Measurements from ENCODE around the gene HLCS. TPM values are rescaled to one million over a fixed set of nuclear protein-coding genes. Genes with fewer than 3 reads are reported as not detected.
"Not testable (repeated sequence)": the region's sequence is repeated elsewhere in the genome, so short reads cannot be mapped to it uniquely, and the experiment has no call there.

HLCS gene
- total and polyA plus RNA-seq, 2 of the 8 experiments (the other 6 are each of a cell fraction or from before 2014, with no cell fraction given) = 4.7 to 12.2 TPM

DNA sequence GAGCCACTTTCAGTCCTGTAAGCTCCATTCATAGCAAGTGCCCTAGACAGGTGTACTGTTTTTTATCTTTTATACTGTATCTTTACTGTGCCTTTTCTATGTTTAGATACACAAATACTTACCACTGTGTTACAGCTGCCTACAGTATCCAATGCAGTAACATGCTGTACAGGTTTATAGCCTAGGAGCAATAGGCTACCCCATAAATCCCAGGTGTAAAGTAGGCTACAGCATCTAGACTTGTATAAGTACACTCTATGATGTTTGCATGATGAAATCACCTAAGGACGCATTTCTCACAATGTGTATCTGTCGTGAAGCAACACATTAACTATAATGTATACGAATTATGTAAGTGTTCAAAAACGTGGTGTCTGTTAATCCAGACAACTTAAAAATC is 10.7 kb downstream of the HLCS start (continued):
- TF ChIP-seq GTF2F1 (IDR thresholded peaks at IDR 0.05; ENCODE audit: borderline replicate concordance, low read depth, low read length) (no peak), SUZ12 (IDR thresholded peaks at IDR 0.05; ENCODE audit: low read length) (no peak), CBX5 (IDR thresholded peaks at IDR 0.05; ENCODE audit: low read depth, low read length) (no peak), NANOG (IDR thresholded peaks at IDR 0.05; ENCODE audit: insufficient read depth, low read depth, low read length, poor library complexity, severe bottlenecking) (no peak), SIRT6 (IDR thresholded peaks at IDR 0.05; ENCODE audit: low read length) (no peak)
- TF ChIP-seq, protein P1, sequence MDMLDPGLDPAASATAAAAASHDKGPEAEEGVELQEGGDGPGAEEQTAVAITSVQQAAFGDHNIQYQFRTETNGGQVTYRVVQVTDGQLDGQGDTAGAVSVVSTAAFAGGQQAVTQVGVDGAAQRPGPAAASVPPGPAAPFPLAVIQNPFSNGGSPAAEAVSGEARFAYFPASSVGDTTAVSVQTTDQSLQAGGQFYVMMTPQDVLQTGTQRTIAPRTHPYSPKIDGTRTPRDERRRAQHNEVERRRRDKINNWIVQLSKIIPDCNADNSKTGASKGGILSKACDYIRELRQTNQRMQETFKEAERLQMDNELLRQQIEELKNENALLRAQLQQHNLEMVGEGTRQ (IDR thresholded peaks at IDR 0.05; ENCODE audit: low read length) = no peak

DNA sequence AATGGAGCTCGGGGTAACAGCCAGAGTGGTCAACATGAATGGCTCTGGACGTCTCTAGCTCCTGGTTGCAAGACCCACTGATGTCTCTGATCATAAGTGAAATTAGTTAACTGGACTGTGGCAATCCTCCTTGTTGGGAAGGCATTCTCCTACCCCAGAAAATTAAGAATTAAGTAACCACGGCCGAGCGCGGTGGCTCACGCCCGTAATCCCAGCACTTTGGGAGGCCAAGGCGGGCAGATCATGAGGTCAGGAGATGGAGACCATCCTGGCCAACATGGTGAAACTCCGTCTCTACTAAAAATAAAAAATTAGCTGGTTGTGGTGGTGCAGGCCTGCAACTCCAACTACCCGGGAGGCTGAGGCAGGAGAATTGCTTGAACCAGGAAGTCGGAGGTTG is 14.1 kb downstream of the HLCS start:
- H3K4me2 ChIP-seq (ENCODE audit: insufficient read depth in 1 of 2, low read depth in 2 of 2, low read length in 2 of 2); POLR2A ChIA-PET (ENCODE audit: partially characterized antibody); H3K79me2 ChIP-seq (ENCODE audit: control insufficient read depth in 1 of 2, insufficient read depth in 2 of 2, low read length in 2 of 2); H3K4me3 ChIP-seq (ENCODE audit: extremely low read depth in 1 of 4, insufficient read depth in 2 of 4, low read depth in 3 of 4, low read length in 4 of 4); H2BK20ac ChIP-seq (ENCODE audit: low read length); H2BK5ac ChIP-seq (ENCODE audit: low read depth, low read length); H4K8ac ChIP-seq (ENCODE audit: extremely low read depth, insufficient read depth, low read length); H2BK120ac ChIP-seq (replicated peaks; ENCODE audit: low read depth, low read length); FAIRE-seq; H3K36me3 ChIP-seq (ENCODE audit: control insufficient read depth in 2 of 4, insufficient read depth in 4 of 4, low read length in 3 of 4); H4K91ac ChIP-seq (replicated peaks; ENCODE audit: insufficient read length, low read length); H3K27ac ChIP-seq (ENCODE audit: low read depth, low read length); H4K20me1 ChIP-seq (replicated peaks in 1 of 2; ENCODE audit: control insufficient read depth in 1 of 2, insufficient read depth in 2 of 2, low read length in 2 of 2); H3K79me1 ChIP-seq (ENCODE audit: low read depth, low read length); H3K18ac ChIP-seq (ENCODE audit: extremely low read depth, low read length); DNase-seq (ENCODE audit: low read depth in 1 of 2, low spot score in 2 of 2); H2BK12ac ChIP-seq (ENCODE audit: low read depth, low read length); H3K56ac ChIP-seq (replicated peaks; ENCODE audit: insufficient read length, low read depth, low read length); H3K23ac ChIP-seq (ENCODE audit: insufficient read length); H3K23me2 ChIP-seq (ENCODE audit: low read depth, low read length); H2BK15ac ChIP-seq (ENCODE audit: low read length); H2AFZ ChIP-seq (ENCODE audit: low read length); H3K27me3 ChIP-seq (replicated peaks in 1 of 4; ENCODE audit: control insufficient read depth in 3 of 4, extremely low read depth in 1 of 4, insufficient read depth in 3 of 4, low read length in 3 of 4); H2AK5ac ChIP-seq (ENCODE audit: low read depth, low read length); H3K4me1 ChIP-seq (replicated peaks in 1 of 4; ENCODE audit: control insufficient read depth in 3 of 4, insufficient read depth in 4 of 4, low read length in 3 of 4); H3K4ac ChIP-seq (replicated peaks; ENCODE audit: insufficient read length, low read depth, low read length); H3K14ac ChIP-seq (ENCODE audit: insufficient read length); H3K9ac ChIP-seq (replicated peaks in 1 of 4; ENCODE audit: extremely low read depth in 1 of 4, low read depth in 3 of 4, low read length in 3 of 4); H4K5ac ChIP-seq (ENCODE audit: insufficient read length, low read depth, low read length); H3K9me3 ChIP-seq (ENCODE audit: insufficient read depth in 2 of 2, low read depth in 1 of 2, low read length in 1 of 2): not testable (repeated sequence)
- CTCF ChIA-PET (ENCODE audit: partially characterized antibody) = interaction anchor here (1.2 to 1.7 kb wide), 3 partner anchors 12 to 15 kb away, joined by 4 to 6 read pairs (median 5); no protein-coding TSS in a partner anchor
- 94% methylated on average over 12 of the region's 12 CpGs; no CpG with 5 or more reads in 1 of the 2 experiments for WGBS, 2 experiments (ENCODE audit: extremely low coverage in 1 of 2, insufficient coverage in 1 of 2, insufficient read length in 1 of 2, insufficient replicate concordance in 2 of 2, low coverage in 1 of 2, low lambda C conversion rate in 2 of 2, missing lambda C conversion rate in 1 of 2)

All from H1 (cell line).